Measurements from ENCODE around the gene LRCOL1.

- TF ChIP-seq CTCF (IDR thresholded peaks at IDR 0.05; ENCODE audit: low read length) (no peak), EZH2 (optimal IDR thresholded peaks at IDR 0.05; ENCODE audit: low read depth, low read length) (no peak), EZH2phosphoT487 (IDR thresholded peaks at IDR 0.05; ENCODE audit: low read length) (no peak)
Measured at GRCh38 chr12:132649226-132649945, 39.0 kb upstream of the LRCOL1 start.
